Measurements from ENCODE around the gene TOMM40L.

TOMM40L gene

GRCh38 chr1:161199506-161200139 lies 26.2 kb upstream of the TOMM40L start:
- Histone ChIP-seq H3K79me2 (peaks cover 11% of the 10 kb centered on the region), H2AFZ (no peak overlapping the region), H3K36me3 (ENCODE audit: control insufficient read depth, insufficient read depth, low read length) (no peaks in the 10 kb centered on the region), H3K27me3 (ENCODE audit: control insufficient read depth, insufficient read depth, low read length) (no peaks in the 10 kb centered on the region), H3K9ac (no peak overlapping the region), H3K9me3 (ENCODE audit: control insufficient read depth, low read length) (no peaks in the 10 kb centered on the region), H3K4me3 (ENCODE audit: low read depth, low read length) (no peak overlapping the region), H3K27ac (peak overlapping the region; percentile 98), H3K4me1 (peaks cover 4% of the 10 kb centered on the region), H3K4me2 (ENCODE audit: low read length) (no peak overlapping the region)
- TF ChIP-seq CTCF (IDR thresholded peaks at IDR 0.05): no peak

- Histone ChIP-seq H2AFZ (no peak overlapping the region), H3K27ac (peak overlapping the region; percentile 98), H3K79me2 (peaks cover 11% of the 10 kb centered on the region), H3K36me3 (ENCODE audit: control insufficient read depth, insufficient read depth, low read length) (no peaks in the 10 kb centered on the region), H3K9me3 (ENCODE audit: control insufficient read depth, low read length) (no peaks in the 10 kb centered on the region), H3K27me3 (ENCODE audit: control insufficient read depth, insufficient read depth, low read length) (no peaks in the 10 kb centered on the region), H3K9ac (no peak overlapping the region), H3K4me1 (peaks cover 4% of the 10 kb centered on the region), H3K4me2 (ENCODE audit: low read length) (no peak overlapping the region), H3K4me3 (ENCODE audit: low read depth, low read length) (no peak overlapping the region)
- no peak for TF ChIP-seq CTCF (IDR thresholded peaks at IDR 0.05)
These were observed 25.4 kb upstream of the TOMM40L start for GRCh38 chr1:161200421-161200991.

- Histone ChIP-seq H3K9me3 (ENCODE audit: control insufficient read depth, low read length) (no peaks in the 10 kb centered on the region), H3K4me1 (peaks cover 4% of the 10 kb centered on the region), H3K4me2 (ENCODE audit: low read length) (peak overlapping the region; percentile 90), H3K9ac (no peak overlapping the region), H2AFZ (peak overlapping the region; percentile 97), H3K27me3 (ENCODE audit: control insufficient read depth, insufficient read depth, low read length) (no peaks in the 10 kb centered on the region), H3K79me2 (peaks cover 11% of the 10 kb centered on the region), H3K36me3 (ENCODE audit: control insufficient read depth, insufficient read depth, low read length) (no peaks in the 10 kb centered on the region), H3K27ac (peak overlapping the region; percentile 98), H3K4me3 (ENCODE audit: low read depth, low read length) (peak overlapping the region; percentile 59)
- no peak for TF ChIP-seq CTCF (IDR thresholded peaks at IDR 0.05)
These were observed 24.6 kb upstream of the TOMM40L start for GRCh38 chr1:161200992-161201835.

GRCh38 chr1:161201836-161202712 lies 23.8 kb upstream of the TOMM40L start, which contains the start of gene NDUFS2:
TSS of gene NDUFS2 (plus strand) at chr1:161202367. CDS start at chr1:161202386, 19 bp downstream.
- Histone ChIP-seq H2AFZ (peak within 1 kb of the TSS; percentile 97), H3K9ac (peak within 1 kb of the TSS; percentile 72), H3K9me3 (ENCODE audit: control insufficient read depth, low read length) (no peaks in the 10 kb centered on the region), H3K4me3 (ENCODE audit: low read depth, low read length) (peak within 1 kb of the TSS; percentile 99), H3K4me2 (ENCODE audit: low read length) (peak within 1 kb of the TSS; percentile 90), H3K4me1 (peaks cover 4% of the 10 kb centered on the region), H3K27ac (peak within 1 kb of the TSS; percentile 98), H3K27me3 (ENCODE audit: control insufficient read depth, insufficient read depth, low read length) (no peaks in the 10 kb centered on the region), H3K79me2 (peaks cover 11% of the 10 kb centered on the region), H3K36me3 (ENCODE audit: control insufficient read depth, insufficient read depth, low read length) (no peaks in the 10 kb centered on the region)
- TF ChIP-seq CTCF (IDR thresholded peaks at IDR 0.05): no peak
